ENCODE measurements around the gene PRM2. TPM values are rescaled to one million over a fixed set of nuclear protein-coding genes. Genes with fewer than 3 reads are reported as not detected.

The PRM2 gene
- total RNA-seq = not detected in 2 replicates

GRCh38 chr16:11276143-11276895, at the start of gene PRM2:
Gene PRM2, minus strand, starts transcription at chr16:11276480. Its CDS starts 110 bp downstream, at chr16:11276370.

GRCh38 chr16:11280616-11281522, 4.6 kb upstream of the PRM2 start, which contains the start of gene PRM1:
Gene PRM1, minus strand, starts transcription at chr16:11281330. Its CDS starts 92 bp downstream, at chr16:11281238.

GRCh38 chr16:11272921-11273720, 3.2 kb downstream of the PRM2 start, which contains the start of gene PRM3:
Gene PRM3, minus strand, starts transcription at chr16:11273629. Its CDS starts 34 bp downstream, at chr16:11273595.

DNA sequence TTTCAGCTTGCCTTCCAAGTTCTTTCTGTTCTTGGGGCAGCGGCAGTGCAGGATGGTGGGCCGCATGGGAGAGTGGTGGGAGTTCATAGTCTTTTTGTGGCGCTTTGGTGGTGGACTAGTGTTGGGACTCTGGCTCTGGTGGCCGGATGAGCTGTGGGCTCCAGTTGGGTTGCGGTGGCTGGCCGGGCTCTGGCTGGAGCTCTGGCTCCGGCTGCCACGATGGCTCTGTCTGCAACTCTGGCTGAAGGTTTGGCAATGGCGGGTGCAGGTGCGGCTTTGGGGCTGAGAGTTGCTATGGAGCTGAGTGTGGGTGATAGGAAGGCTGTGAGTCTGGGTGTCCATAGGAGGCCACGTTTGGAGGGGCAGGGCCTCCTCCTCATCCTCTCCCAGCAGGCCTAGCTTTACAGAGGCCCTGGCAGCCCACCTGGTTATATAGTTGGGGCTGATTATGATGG, 7.3 kb downstream of the PRM2 start, which contains the start of gene TNP2:
Gene TNP2 (minus strand): TSS at position 405 of the 455 bp plus-strand sequence. CDS start 63 bp downstream, at position 342.

GRCh38 chr16:11255737-11256660, 20.3 kb downstream of the PRM2 start, which contains the start of gene SOCS1:
Gene SOCS1, minus strand, starts transcription at chr16:11256204. Its CDS starts 726 bp downstream, at chr16:11255478.

Other genes with a start within 250 kb of the PRM2 start
- 10.6 and 11.1 TPM in 2 replicates for gene SOCS1, start 20.3 kb downstream of the PRM2 start, total RNA-seq
- not detected in 2 replicates for gene TNP2, start 7.2 kb downstream of the PRM2 start, total RNA-seq
- gene PRM3, start 2.9 kb downstream of the PRM2 start, total RNA-seq = not detected in 2 replicates
- gene PRM1, start 4.8 kb upstream of the PRM2 start, total RNA-seq = not detected in 2 replicates
- gene RMI2, start 69.0 kb upstream of the PRM2 start, total RNA-seq = 12.0 and 16.0 TPM in 2 replicates

All from bronchus fibroblast of lung (primary cell).